Loucy (cell line): ENCODE results near the gene EPHB1.

Experiments used
- EZH2phosphoT487 ChIP-seq: fragments of 200-600 bp; IDR thresholded peaks from 2 replicates; pipeline ENCODE4 v1.6.1; 2018; ENCODE audit warnings: antibody characterized with exemption, mild to moderate bottlenecking, moderate library complexity, borderline replicate concordance
- TF ChIP-seq, protein P1 (sequence below): fragments of 200-600 bp; sonication (generic); conservative IDR thresholded peaks from 2 replicates; pipeline ENCODE4 v1.5.1; 2014; ENCODE audit warnings: mild to moderate bottlenecking, antibody characterized with exemption, low read length

DNA sequence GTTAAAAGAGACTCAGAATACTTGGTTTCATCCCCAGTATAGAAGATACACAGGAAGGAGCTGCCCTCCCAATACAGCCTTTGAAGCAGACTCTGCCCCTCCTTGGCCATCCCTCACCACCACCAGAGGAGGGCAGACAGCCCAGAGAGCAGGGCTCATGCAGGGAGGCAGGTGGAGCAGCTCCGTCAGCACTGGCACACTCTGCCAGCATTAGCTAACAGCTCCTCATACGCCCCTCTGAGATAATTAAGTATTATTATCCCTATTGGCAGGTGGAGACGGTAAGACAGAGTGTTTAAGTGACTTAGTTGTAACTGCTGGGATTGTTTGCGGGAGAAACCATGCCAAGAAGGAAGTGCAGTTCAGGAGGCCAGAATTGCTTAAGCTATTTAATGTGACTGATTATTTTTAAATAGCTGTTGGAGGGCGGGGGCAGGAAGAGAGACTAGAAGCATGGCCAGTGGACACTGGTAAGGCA is 434.0 kb downstream of the EPHB1 start:
- TF ChIP-seq, protein P1, sequence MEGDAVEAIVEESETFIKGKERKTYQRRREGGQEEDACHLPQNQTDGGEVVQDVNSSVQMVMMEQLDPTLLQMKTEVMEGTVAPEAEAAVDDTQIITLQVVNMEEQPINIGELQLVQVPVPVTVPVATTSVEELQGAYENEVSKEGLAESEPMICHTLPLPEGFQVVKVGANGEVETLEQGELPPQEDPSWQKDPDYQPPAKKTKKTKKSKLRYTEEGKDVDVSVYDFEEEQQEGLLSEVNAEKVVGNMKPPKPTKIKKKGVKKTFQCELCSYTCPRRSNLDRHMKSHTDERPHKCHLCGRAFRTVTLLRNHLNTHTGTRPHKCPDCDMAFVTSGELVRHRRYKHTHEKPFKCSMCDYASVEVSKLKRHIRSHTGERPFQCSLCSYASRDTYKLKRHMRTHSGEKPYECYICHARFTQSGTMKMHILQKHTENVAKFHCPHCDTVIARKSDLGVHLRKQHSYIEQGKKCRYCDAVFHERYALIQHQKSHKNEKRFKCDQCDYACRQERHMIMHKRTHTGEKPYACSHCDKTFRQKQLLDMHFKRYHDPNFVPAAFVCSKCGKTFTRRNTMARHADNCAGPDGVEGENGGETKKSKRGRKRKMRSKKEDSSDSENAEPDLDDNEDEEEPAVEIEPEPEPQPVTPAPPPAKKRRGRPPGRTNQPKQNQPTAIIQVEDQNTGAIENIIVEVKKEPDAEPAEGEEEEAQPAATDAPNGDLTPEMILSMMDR: peak; percentile 26
- no peak for TF ChIP-seq EZH2phosphoT487
